ENCODE measurements around the gene KPNA3.
"Not testable (repeated sequence)": the region's sequence is repeated elsewhere in the genome, so short reads cannot be mapped to it uniquely, and the experiment has no call there.

Gene KPNA3

GRCh38 chr13:49777746-49778614, 14.5 kb downstream of the KPNA3 start:
- no peak overlapping the region for H3K4me3 ChIP-seq
- no peaks in the 10 kb centered on the region for H3K36me3 ChIP-seq
- H3K4me1 ChIP-seq = peaks cover 0 to 8% (median 2%) of the 10 kb centered on the region in 4 donors
- no peaks in the 10 kb centered on the region for H3K9me3 ChIP-seq
- intact Hi-C loops (cut with DNase I; ENCODE audit: low total_unique reads) = no loop called here
- DNase-seq = no peak
- H3K27me3 ChIP-seq = no peaks in the 10 kb centered on the region
- no peak overlapping the region for H3K27ac ChIP-seq
- TF ChIP-seq, protein P1, sequence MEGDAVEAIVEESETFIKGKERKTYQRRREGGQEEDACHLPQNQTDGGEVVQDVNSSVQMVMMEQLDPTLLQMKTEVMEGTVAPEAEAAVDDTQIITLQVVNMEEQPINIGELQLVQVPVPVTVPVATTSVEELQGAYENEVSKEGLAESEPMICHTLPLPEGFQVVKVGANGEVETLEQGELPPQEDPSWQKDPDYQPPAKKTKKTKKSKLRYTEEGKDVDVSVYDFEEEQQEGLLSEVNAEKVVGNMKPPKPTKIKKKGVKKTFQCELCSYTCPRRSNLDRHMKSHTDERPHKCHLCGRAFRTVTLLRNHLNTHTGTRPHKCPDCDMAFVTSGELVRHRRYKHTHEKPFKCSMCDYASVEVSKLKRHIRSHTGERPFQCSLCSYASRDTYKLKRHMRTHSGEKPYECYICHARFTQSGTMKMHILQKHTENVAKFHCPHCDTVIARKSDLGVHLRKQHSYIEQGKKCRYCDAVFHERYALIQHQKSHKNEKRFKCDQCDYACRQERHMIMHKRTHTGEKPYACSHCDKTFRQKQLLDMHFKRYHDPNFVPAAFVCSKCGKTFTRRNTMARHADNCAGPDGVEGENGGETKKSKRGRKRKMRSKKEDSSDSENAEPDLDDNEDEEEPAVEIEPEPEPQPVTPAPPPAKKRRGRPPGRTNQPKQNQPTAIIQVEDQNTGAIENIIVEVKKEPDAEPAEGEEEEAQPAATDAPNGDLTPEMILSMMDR (IDR thresholded peaks at IDR 0.05) = no peak

- H3K9me3 ChIP-seq = no peaks in the 10 kb centered on the region
- peaks cover 0 to 4% (median 2%) of the 10 kb centered on the region in 4 donors for H3K4me1 ChIP-seq
- intact Hi-C loops (cut with DNase I; ENCODE audit: low total_unique reads) = no loop called here
- H3K4me3 ChIP-seq = no peak overlapping the region
- H3K27me3 ChIP-seq = no peaks in the 10 kb centered on the region
- no peaks in the 10 kb centered on the region for H3K36me3 ChIP-seq
- TF ChIP-seq, protein P1 (IDR thresholded peaks at IDR 0.05) = no peak
- H3K27ac ChIP-seq = no peak overlapping the region
- DNase-seq = no peak
Measured at GRCh38 chr13:49776871-49777270, 15.6 kb downstream of the KPNA3 start.

GRCh38 chr13:49774376-49775005, 18.0 kb downstream of the KPNA3 start:
- TF ChIP-seq, protein P1 (IDR thresholded peaks at IDR 0.05) = no peak
- H3K9me3 ChIP-seq = no peaks in the 10 kb centered on the region
- H3K4me3 ChIP-seq = no peak overlapping the region
- no peaks in the 10 kb centered on the region for H3K36me3 ChIP-seq
- no peaks in the 10 kb centered on the region for H3K27me3 ChIP-seq
- intact Hi-C loops (cut with DNase I; ENCODE audit: low total_unique reads) = no loop called here
- H3K27ac ChIP-seq = no peak overlapping the region
- DNase-seq = no peak
- H3K4me1 ChIP-seq = peaks cover 0 to 4% (median 2%) of the 10 kb centered on the region in 4 donors

DNA sequence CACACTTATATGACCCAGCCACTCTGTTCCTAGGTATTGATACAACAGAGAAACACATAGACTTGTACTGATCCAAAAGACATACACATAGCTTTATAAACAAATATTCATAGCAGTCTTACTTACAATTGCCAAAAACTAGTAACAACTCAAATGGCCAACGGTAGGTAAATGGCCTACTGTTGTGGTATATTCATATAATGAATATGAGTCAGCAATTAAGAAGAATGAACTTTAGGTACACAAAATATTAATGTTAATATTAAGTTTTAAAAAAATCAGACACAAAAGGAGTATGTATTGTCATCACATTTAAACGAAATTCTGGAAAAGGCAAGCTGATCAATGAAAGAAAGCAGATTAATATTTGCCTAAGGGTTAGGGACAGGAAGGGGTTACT, 19.7 kb downstream of the KPNA3 start:
- Histone ChIP-seq H3K4me1 (peaks cover 0 to 4% (median 2%) of the 10 kb centered on the region in 4 donors), H3K27ac (no peak overlapping the region), H3K4me3 (no peak overlapping the region), H3K36me3 (no peaks in the 10 kb centered on the region), H3K9me3 (no peaks in the 10 kb centered on the region), H3K27me3 (no peaks in the 10 kb centered on the region)
- intact Hi-C loops (cut with DNase I; ENCODE audit: low total_unique reads) = no loop called here
- no peak for DNase-seq
- TF ChIP-seq, protein P1 (IDR thresholded peaks at IDR 0.05) = no peak

DNA sequence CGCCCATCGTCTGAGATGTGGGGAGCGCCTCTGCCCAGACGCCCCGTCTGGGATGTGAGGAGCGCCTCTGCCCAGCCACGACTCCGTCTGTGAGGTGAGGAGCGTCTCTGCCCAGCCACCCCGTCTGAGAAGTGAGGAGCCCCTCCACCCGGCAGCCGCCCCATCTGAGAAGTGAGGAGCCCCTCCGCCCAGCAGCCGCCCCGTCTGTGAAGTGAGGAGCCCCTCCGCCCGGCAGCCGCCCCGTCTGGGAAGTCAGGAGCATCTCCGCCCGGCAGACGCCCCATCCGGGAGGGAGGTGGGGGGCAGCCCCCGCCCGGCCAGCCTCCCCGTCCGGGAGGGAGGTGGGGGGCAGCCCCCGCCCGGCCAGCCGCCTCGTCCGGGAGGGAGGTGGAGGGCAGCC, 30.7 kb downstream of the KPNA3 start:
- H3K27ac ChIP-seq; H3K9me3 ChIP-seq; DNase-seq; H3K4me1 ChIP-seq; H3K36me3 ChIP-seq; H3K27me3 ChIP-seq; H3K4me3 ChIP-seq; intact Hi-C loops (cut with DNase I; ENCODE audit: low total_unique reads): not testable (repeated sequence)

GRCh38 chr13:49760558-49760957, 31.9 kb downstream of the KPNA3 start:
- no peak overlapping the region for H3K27ac ChIP-seq
- no peaks in the 10 kb centered on the region for H3K27me3 ChIP-seq
- H3K36me3 ChIP-seq = no peaks in the 10 kb centered on the region
- H3K4me1 ChIP-seq = no peaks in the 10 kb centered on the region
- TF ChIP-seq, protein P1 (IDR thresholded peaks at IDR 0.05) = no peak
- no peak overlapping the region for H3K4me3 ChIP-seq
- intact Hi-C loops (cut with DNase I; ENCODE audit: low total_unique reads) = no loop called here
- H3K9me3 ChIP-seq = no peaks in the 10 kb centered on the region
- no peak for DNase-seq

Data from tibial artery (tissue), 4 donors.